Suppressor macrophage treated with lipopolysaccharide for 4 hours (primary cell): Measurements from ENCODE around the gene ATP1B3.
A peak's percentile ranks its signal among the peaks of the same experiment; 100 is the strongest.
"Not testable (repeated sequence)": the region's sequence is repeated elsewhere in the genome, so short reads cannot be mapped to it uniquely, and the experiment has no call there.

Source experiments
- DNase-seq: peaks from one replicate; pipeline ENCODE4 v3.0.0-alpha.2; 2020

ATP1B3 gene

DNA sequence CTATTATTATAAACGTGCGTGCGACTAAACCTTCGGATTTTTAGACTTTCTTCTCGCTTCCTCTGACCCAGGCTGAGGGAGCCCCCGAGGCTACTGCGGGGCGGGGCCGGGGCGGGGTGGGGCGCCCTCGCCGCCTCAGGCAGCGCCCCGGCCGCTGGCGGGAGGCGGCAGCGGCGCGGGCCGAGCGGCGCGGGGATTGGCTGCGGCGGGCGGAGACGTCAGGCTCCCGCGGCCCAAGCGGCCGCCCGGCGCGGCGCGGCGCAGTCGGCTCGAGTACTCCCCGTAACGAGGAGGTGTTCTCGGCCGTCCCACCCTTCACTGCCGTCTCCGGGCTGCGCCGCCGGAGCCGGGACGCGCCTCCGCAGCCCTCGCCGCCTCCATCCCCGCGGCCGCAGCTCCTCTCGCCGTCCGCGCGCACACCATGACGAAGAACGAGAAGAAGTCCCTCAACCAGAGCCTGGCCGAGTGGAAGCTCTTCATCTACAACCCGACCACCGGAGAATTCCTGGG, at the start of gene ATP1B3:
TSS of gene ATP1B3 (plus strand) at position 263 of the 510 bp plus-strand sequence. CDS start at position 422, 159 bp downstream.
- peak; percentile 94 for DNase-seq

DNA sequence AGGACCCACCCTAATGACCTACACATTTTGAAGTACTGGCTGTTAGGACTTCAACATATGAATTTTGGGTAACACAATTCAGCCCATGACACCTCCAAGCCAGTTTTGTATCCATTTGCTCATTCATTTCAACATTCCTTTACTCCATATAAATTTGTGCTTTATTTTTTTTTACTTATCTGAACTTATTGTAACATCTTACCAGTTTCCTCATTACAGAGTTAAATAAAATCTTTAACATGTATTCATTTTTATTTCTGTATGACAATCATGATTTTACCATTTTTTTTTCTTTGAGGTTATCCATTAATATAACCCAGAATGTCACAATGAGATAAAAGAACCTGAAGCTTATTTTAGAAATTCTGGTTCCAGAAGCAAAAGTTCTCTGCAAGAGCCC, 48.0 kb upstream of the ATP1B3 start:
- DNase-seq = no peak

DNA sequence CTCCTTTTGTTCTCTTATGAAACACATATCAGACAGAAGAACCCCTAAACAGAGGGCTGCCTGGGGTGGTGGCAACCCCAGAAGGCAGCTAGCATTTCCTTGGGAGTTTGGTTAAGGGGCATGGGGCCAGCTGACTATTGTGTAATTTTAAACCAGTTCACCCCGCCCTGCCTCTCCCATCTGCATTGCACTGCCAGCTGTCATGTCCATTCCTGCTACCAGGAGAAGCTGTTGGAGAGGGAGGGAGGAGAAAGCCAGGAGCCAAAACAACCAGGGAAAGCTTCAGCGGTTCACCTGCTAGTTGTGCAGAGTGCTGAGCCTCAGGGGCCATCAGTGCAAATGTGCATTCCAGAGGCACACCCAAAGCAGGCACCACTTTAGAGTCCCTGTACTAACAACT, 47.6 kb upstream of the ATP1B3 start:
- no peak for DNase-seq

DNA sequence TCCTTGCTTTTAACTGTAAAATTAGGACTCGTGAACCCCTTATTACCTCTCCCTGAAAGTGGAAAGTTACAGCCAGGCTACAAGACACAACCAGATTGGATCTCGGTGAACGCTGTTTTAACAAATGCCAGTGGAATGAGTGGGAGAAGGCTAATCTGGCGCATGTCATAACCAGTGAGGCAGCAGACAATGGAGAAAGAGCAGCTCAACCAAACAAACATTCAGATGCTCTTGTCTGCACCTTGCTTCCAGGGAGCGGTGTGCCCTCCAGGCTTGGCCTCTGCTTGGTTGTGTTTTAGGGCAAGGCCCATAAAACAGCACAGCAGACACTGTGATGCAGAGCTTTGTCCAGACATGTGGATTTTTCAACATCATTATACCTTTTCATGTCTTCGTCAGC, 45.9 kb upstream of the ATP1B3 start:
- no peak for DNase-seq

DNA sequence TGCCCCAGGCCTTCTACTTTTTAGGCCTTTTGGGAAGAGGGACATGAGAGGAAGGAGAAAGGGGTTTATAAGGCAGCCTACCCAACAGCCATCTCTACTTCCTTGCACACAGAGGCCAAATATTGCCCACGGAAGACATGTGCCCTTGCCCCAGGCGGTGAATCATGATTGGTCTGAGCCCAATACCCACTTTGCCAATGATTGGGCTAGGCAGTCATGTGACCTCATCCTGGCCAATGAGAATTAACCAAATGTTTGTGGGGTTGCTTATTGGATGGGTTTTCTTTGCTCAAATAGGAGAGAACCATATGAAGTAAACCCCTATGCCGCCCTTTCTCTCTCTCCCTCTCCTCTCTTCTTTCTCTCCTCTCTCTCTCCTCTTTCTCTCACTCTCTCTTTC, 42.2 kb upstream of the ATP1B3 start:
- no peak for DNase-seq

DNA sequence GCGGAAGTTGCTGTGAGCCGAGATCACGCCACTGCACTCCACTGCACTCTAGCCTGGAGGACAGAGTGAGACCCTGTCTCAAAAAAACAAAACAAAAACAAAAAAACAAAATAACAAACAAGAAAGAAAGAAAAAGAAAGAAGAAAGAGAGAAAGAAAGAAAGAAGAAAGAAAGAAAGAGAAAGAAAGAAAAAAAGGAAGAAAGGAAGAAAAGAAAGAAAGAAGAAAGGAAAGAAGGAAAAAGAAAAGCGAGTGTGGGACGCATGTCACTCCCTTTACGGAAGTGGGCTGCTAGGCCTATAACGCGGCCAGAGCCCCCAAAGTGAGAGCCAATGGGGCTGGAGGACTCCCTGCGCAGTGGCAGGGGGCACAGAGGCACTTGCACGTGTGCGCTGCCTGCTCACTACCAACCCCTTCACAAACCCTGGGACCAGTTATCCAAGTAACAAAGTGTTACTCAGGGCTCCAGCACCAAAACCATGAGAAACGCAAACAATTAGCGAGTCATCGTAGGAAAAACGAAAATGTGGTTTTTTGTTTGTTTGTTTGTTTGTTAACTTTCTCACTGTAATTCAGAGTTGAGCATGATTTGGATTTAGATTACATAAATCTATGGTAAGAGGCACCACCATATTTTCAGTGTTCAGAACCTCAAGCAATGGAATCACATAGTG, 40.8 kb upstream of the ATP1B3 start:
- no peak for DNase-seq

DNA sequence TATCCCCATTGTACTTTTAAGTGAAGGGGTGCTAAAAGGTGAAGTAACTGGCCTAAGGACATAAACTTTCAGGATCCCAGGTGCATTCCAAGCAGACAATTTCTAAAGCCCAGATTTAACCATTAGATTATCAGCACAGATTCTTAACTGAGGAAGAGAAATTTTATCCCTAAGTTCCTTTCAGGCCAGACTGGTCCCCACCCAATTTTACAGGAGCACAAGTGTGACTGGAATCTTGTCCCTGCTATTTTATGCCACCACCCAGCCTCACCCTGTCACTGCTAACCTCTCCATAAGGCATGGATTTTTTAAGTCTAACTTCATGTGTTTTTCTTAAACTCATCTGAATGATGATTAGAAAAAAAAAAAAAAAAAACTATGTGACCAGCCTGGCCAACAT, 37.1 kb upstream of the ATP1B3 start:
- DNase-seq = no peak

DNA sequence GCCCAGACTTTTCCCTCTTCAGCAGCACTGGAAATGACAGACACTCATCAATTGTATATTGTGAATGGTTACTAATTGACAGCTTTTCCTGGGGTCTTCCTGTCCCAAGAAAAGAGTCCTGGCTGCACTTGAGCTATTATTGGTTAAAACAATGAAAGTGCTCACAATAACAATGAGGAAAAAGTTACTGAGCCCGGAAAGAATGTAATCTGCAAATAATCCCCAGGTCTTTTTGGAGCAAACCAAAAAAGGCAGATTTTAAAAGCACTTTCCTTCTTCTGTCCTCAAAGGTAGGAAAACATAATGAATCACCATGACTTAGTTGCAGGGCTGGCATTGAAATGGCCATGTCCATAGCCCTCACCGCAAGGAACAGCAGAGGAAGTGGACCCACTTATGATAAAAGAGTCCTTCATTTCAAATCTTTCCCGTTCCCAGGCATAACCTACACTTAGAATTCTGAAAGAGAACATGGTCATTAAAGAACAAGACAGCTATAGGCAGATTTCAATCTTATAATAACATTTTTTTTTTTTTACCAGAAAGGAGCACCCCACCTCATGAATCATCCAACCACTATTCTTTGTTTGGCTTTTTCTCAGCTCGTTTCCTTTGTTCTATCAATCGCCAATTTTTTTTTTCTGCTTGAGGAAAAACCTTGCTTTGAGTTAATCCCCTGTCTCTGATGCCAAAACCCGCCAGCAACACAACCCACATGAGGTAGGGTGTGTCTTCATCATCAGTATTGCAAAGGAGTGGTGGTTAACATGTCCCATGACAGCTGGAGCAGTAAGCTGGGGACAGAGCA, 35.5 kb upstream of the ATP1B3 start:
- DNase-seq = no peak

DNA sequence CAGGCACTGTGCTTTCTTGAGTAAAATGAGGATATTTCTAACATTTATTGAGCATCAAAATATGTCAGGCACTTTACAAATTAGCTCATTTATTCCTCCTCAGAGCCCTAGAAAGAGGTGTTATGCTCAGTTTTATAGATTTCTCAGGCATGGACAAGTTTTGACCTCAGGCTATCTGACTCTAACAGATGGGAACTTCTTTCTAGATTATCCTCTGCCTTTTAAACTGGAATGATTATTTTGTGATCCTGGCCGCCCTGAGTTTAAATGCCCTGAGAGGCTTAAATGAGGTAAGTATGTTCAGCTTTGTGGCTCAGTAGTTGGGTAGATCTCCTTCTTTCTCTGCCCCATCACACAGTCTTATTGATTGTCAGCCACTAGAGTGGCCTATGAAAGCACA, 32.3 kb upstream of the ATP1B3 start:
- no peak for DNase-seq

DNA sequence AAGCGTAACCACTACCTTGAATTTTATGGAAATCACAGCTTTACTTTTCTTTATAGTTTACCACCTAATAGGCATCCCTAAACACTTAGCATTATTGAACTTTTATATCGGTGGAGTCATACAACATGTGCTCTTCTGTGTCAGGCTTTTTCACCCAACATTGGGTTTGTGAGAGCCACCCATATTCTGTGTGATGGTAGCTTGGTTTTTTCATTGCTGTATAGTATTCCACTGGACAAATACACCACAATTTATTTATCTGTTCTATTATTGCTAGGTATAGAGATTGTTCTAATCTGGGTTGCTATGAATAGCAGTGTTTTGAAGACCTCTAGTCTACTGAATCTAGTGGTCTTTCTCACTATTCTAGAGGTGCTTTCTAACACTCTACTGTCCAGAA, 31.6 kb upstream of the ATP1B3 start:
- no peak for DNase-seq

DNA sequence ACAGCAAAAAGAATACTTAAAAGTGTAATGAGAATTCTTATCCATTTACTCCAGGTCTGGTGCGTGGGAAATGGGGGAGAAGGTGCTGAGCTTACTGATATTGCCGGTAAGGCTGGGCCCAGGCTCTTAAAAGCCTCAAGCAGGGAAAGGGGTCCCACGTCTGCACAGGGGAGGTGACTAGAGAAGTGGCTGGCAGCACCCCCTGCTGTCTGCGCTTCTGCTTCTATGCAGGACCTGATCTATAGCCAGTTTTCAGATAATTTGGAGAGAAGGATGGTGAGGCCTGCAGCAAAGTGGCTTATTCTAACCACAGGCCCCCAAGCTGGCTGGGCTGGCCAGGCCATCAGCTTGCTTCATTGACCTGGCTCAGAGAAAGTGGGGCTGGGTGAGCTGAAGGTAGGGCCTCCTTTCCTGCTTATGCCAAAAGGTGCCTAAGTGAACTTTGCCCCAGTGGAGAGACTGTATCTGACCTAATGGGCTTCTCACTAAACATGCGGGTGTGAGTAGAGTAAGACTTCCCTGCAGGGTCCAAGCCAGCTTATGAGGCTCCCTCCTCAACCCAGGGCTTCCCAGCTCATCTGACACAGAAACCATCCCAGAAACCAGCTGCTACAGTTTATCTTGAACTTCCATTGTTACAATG, 30.9 kb upstream of the ATP1B3 start:
- DNase-seq = no peak

DNA sequence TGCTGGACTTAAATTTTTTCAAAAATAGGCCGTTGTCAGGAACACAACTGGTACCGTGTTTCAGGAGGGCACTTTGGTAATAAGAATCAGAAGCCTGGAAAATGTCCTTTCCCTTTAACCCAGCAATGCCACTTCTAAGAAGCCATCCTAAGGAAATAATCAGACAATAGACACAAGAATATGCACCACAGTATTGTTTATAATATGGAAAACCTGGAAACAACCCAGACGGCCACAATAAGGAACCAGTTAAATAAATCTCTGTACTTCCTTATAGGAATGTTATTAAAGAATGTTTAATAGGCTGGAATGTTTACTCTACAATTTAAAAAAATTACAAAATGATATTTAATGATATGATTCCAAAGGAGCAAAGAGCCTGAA, 30.4 kb upstream of the ATP1B3 start:
- no peak for DNase-seq

DNA sequence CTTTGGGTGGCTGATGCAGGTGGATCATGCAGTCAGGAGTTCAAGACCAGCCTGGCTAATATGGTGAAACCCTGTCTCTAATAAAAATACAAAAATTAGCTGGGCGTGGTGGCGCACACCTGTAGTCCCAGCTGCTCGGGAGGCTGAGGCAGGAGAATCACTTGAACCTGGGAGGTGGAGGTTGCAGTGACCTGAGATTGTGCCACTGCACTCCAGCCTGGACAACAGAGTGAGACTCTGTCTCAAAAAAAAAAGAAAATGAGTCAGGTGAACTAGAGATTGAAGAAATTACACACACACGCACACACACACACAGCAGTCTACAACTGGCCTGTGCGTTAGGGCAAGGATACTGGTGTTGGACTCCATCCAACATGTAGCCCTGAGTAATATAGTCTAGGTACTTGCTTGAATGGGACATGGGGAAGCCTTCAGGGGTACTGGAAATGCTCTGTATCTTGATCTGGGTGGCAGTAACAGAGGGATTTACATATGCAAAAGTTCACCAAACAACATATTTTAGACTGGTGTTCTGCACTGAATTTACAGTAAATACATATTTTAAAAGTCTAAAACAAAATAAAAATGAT, 28.2 kb upstream of the ATP1B3 start:
- DNase-seq = not testable (repeated sequence)

DNA sequence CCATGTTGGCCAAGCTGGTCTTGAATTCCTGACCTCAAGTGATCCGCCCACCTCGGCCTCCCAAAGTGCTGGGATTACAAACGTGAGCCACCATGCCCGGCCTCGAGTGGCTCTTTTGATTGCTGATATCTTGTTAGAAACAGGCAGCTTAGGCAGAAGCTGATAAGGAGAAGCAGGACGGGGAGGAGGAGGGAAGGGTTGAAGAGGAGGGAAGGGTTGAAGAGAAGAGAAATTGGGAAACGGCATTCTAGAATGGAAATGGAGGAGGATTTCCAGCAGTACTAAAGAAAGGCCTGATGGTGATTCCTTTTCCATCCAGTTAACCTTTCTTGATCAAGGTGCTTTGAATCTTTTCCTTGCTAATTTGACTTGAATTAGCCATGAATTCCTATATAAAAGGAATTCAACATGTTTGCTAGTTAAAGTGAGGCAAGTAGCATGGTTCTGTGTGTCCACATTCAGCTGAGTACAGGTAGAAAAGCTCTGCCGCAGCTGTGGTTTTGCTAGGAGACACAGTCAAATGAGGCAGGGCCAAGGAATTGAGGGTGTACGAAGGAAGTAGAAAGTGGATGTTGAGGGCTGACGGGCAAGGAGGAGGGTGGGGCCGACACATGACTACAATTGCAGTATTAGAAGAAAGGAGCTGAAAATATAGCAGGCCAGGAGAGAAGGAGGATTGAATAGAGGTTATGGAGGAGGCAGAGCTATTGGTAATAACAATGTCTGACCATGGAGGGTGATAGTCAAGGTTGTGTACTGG, 27.2 kb upstream of the ATP1B3 start:
- peak; percentile 59 for DNase-seq

DNA sequence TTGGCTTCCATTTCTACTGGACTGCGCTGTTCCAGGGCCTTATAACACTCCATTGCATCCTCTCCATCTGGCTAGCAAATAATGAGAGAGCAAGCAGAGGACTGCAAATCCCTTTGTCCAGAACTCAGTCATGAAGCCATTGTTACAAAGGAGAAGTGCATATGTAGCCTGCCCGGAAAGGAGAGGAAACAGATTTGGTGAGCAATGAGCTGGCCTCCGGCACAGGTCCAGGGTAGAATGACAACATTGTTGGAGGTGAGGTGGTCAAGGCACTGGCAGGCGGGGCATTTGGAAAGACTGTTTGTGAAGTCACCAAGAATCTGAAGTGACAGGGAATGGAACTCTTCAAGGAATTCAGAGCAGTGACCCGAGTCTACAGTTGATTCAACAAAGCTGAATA, 25.0 kb upstream of the ATP1B3 start:
- DNase-seq = peak; percentile 71

DNA sequence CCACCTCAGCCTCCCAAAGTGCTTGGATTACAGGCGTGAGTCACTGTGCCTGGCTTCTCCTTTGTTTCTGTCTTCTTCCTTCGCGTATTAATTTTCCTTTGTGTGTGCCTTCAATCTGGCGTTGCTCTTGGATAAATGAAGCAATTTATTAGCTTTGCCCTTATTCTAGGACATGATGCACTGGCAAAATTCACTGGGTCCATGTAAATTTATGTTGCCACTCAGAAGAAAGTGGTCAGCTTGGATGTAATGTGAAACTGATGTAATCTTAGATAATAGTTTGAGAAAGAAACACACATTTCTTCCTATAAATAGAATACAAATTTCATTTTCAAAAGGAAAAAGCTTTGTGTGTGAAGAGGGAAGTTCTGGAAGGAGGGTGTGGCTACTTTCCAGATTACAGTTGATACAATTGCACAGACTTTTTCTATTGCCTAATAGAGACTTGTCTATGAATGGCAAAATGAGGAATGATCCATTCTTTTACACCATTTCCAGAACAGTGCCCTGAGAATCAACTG, 23.3 kb upstream of the ATP1B3 start:
- peak; percentile 82 for DNase-seq

DNA sequence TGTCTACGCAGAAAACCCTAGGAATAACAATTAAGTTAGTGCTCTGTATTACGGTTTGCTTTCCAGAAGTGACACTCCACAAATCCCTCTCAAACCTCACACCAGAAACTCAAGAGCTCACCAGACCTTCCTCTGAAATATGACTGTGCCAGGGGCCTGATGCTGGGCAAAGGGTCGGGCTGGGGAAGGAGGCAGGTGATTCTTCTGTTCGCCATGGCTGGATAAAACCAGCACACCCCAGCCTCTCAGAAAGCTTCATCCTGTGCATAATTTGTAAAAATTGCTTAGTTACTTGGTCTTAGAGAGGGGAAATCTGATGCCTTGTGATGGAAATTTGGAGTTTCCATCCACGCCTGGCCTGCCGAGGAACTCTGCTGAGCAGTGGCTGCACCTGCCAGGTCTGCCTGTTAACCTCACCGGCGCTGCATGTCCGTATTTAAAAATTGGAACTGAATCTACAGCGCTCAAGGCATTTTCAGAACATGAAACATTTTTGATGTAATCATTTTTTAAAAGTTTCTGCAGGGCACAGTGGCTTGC, 22.7 kb upstream of the ATP1B3 start:
- DNase-seq = no peak

DNA sequence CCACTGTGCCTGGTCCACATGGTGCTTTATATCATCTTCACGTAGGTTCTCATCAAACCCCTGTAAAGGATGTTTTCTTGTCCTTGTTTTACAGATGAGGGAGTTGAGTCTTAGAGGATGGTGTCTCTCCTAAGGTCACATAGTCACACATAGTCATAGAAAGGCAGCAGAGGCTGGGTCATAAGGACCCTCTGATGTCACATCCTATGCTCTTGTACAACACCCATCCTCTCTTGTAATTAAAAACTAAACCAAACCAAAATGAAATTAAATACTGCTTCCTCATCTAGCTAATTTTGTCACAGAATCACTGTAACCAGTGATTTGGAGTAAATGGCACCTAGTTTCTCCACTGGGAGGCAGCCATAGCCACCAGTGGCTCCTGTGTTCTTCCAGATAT, 21.8 kb upstream of the ATP1B3 start:
- DNase-seq = peak; percentile 30

DNA sequence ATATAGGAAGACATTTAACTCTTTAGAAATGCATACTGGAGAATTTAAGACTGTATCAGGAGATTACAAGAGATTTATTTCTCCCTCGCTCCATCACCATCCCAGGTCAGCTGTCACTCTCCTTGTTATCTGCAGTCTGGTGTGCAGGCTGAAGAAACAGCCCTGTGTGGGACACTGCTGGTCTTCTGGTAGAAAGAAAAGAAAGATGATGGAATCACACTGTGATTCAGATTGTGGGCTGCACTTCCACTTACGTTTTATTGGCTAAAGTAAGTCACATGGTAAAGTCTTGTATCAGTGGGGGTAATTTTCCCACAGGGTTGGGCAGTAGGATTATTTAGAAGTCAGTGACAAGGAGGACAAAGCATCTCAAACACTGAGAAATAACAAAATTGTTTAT, 18.1 kb upstream of the ATP1B3 start:
- DNase-seq = peak; percentile 68

DNA sequence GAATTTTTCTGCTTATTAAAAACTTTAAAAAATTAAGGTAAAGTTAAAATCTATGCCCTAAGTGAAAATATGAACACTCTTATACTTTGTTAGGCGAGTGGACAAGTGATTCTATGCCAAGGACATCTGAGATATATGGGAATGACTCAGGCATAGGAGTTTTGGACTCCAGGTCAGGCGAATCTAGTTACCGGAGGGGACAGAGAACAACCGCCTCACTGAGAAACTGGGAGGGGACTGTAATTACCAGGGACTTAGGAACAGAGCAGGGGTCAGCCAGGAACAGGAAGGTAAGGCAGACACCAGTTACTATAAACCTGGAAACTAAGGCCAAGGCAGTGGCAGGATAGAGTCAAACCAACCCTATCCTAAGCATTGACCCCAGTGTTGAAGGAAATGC, 16.8 kb upstream of the ATP1B3 start:
- no peak for DNase-seq

DNA sequence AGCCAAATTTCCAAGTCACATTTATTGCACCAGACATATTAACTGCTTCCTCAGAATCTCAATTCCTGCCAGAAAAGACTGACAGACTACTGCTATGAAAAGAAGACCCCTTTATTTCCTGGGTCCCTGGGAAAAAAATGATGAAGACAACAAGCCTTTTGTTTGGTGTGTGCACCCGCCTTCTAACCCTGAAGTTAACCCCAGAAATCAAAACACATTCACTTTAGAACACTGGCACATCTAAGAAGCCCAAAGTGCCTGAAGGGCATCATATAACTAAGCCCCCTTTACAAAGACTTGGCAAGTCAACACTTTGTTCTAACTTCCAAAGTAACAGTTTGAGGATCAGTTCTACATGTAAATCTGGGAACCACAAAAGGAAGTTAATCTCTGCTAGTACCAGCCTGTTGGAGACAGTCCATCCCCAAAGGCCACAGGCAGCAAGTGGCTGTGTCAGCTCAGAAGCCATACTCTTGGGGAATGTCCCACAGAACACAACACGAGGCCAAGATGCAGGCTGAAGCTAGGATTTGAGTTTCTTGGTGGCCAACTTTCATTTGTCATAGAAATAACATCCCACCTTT, 16.3 kb upstream of the ATP1B3 start:
- DNase-seq = no peak
